Hepatocyte (in vitro differentiated cells): ENCODE results near the gene HNRNPDL.
"Not testable (repeated sequence)": the region's sequence is repeated elsewhere in the genome, so short reads cannot be mapped to it uniquely, and the experiment has no call there.

ENCODE experiments used
- EZH2 ChIP-seq: fragments of 200-600 bp; sonication (generic); IDR thresholded peaks from 2 replicates; pipeline ENCODE4 v1.6.1; 2016; ENCODE audit warnings: antibody characterized with exemption, mild to moderate bottlenecking, borderline replicate concordance
- EZH2phosphoT487 ChIP-seq: fragments of 200-600 bp; sonication (generic); IDR thresholded peaks from one replicate; pipeline ENCODE4 v1.6.1; 2018; ENCODE audit warnings: antibody characterized with exemption, mild to moderate bottlenecking, low read depth, moderate library complexity; ENCODE audit not compliant: unreplicated experiment, severe bottlenecking
- TF ChIP-seq, protein P1 (sequence below): fragments of 200-600 bp; sonication (generic); IDR thresholded peaks from 2 replicates; pipeline ENCODE4 v1.5.1; 2016; ENCODE audit warnings: antibody characterized with exemption, mild to moderate bottlenecking; ENCODE audit not compliant: poor library complexity

- TF ChIP-seq, protein P1, sequence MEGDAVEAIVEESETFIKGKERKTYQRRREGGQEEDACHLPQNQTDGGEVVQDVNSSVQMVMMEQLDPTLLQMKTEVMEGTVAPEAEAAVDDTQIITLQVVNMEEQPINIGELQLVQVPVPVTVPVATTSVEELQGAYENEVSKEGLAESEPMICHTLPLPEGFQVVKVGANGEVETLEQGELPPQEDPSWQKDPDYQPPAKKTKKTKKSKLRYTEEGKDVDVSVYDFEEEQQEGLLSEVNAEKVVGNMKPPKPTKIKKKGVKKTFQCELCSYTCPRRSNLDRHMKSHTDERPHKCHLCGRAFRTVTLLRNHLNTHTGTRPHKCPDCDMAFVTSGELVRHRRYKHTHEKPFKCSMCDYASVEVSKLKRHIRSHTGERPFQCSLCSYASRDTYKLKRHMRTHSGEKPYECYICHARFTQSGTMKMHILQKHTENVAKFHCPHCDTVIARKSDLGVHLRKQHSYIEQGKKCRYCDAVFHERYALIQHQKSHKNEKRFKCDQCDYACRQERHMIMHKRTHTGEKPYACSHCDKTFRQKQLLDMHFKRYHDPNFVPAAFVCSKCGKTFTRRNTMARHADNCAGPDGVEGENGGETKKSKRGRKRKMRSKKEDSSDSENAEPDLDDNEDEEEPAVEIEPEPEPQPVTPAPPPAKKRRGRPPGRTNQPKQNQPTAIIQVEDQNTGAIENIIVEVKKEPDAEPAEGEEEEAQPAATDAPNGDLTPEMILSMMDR = not testable (repeated sequence)
- TF ChIP-seq EZH2, EZH2phosphoT487: not testable (repeated sequence)
These were observed 44.0 kb downstream of the HNRNPDL start for GRCh38 chr4:82386312-82386711.
